GM23338 (cell line): Measurements from ENCODE around the gene MOB2. TPM values are rescaled to one million over a fixed set of nuclear protein-coding genes. Genes with fewer than 3 reads are reported as not detected.

Experiments
- ATAC-seq: fragments of 200-7000 bp; cut with Tn5 transposase; 3 replicates; pipeline ENCODE4 v1.9.1; 2020
- DNase-seq: peaks from one replicate; pipeline ENCODE4 v3.0.0-alpha.2; 2015; ENCODE audit warnings: low spot score
- H2AFZ ChIP-seq: fragments of 200-600 bp; sonication (generic); 2 replicates; pipeline ENCODE4 v1.8.0; 2016; ENCODE audit warnings: antibody characterized with exemption, mild to moderate bottlenecking, moderate library complexity
- H3F3A ChIP-seq: fragments of 200-600 bp; sonication (generic); replicated peaks from 2 replicates; pipeline ENCODE4 v1.8.0; 2017; ENCODE audit warnings: antibody characterized with exemption, mixed run types, low read depth
- H3K27ac ChIP-seq: fragments of 200-600 bp; sonication (generic); 2 replicates; pipeline ENCODE4 v1.6.1; 2016; ENCODE audit warnings: low read depth
- H3K27me3 ChIP-seq: fragments of 200-600 bp; sonication (generic); 2 replicates; pipeline ENCODE4 v1.8.0; 2016; ENCODE audit warnings: mild to moderate bottlenecking, mixed run types, moderate library complexity; ENCODE audit not compliant: insufficient read depth
- H3K36me3 ChIP-seq: fragments of 200-600 bp; sonication (generic); 2 replicates; pipeline ENCODE4 v1.8.0; 2016; ENCODE audit warnings: mild to moderate bottlenecking; ENCODE audit not compliant: insufficient read depth
- H3K4me1 ChIP-seq: fragments of 200-600 bp; sonication (generic); 2 replicates; pipeline ENCODE4 v1.8.0; 2016; ENCODE audit warnings: mild to moderate bottlenecking, moderate library complexity; ENCODE audit not compliant: insufficient read depth
- H3K4me2 ChIP-seq: fragments of 200-600 bp; sonication (generic); 2 replicates; pipeline ENCODE4 v1.7.1; 2017; ENCODE audit warnings: mixed run types
- H3K4me3 ChIP-seq: fragments of 200-600 bp; sonication (generic); 2 replicates; pipeline ENCODE4 v1.6.1; 2016; ENCODE audit warnings: mixed run types
- H3K79me2 ChIP-seq: fragments of 200-600 bp; sonication (generic); replicated peaks from 2 replicates; pipeline ENCODE4 v1.8.0; 2017; ENCODE audit warnings: mild to moderate bottlenecking; ENCODE audit not compliant: insufficient read depth
- H3K9me2 ChIP-seq: fragments of 200-600 bp; sonication (generic); 2 replicates; pipeline ENCODE4 v1.8.0; 2017; ENCODE audit not compliant: insufficient read depth
- H4K20me1 ChIP-seq: fragments of 200-600 bp; sonication (generic); replicated peaks from 2 replicates; pipeline ENCODE4 v1.8.0; 2017; ENCODE audit warnings: mild to moderate bottlenecking; ENCODE audit not compliant: insufficient read depth
- H3K27ac Mint-ChIP-seq: 2 replicates; pipeline ENCODE4 v1.8.0; 2020; ENCODE audit warnings: inconsistent platforms, mild to moderate bottlenecking, moderate library complexity, mixed read lengths
- H3K27me3 Mint-ChIP-seq: 3 replicates; pipeline ENCODE4 v1.8.0; 2022; ENCODE audit warnings: low read depth, mild to moderate bottlenecking, moderate library complexity, mixed read lengths, inconsistent platforms; ENCODE audit not compliant: insufficient read depth, poor library complexity
- H3K36me3 Mint-ChIP-seq: 3 replicates; pipeline ENCODE4 v1.8.0; 2021; ENCODE audit warnings: low read depth, mild to moderate bottlenecking, inconsistent platforms, moderate library complexity, mixed read lengths
- H3K4me1 Mint-ChIP-seq: 3 replicates; pipeline ENCODE4 v1.8.0; 2020; ENCODE audit warnings: mild to moderate bottlenecking, inconsistent platforms, mixed read lengths
- H3K4me3 Mint-ChIP-seq: 3 replicates; pipeline ENCODE4 v1.8.0; 2021; ENCODE audit warnings: moderate library complexity, mild to moderate bottlenecking, inconsistent platforms, mixed read lengths
- H3K9me3 Mint-ChIP-seq: 3 replicates; pipeline ENCODE4 v1.8.0; 2020; ENCODE audit warnings: moderate library complexity, mild to moderate bottlenecking, inconsistent platforms, mixed read lengths
- CREB1 ChIP-seq: fragments of 250-450 bp; sonication (Bioruptor Pico); IDR thresholded peaks from 2 replicates; pipeline ENCODE4 v1.5.0; 2020; ENCODE audit warnings: low read depth, mild to moderate bottlenecking, moderate library complexity
- CTCF ChIP-seq, 2 experiments: fragments of 200-600 bp in 1 of 2; sonication (generic) in 1 of 2; conservative IDR thresholded peaks; 2 replicates each; pipeline versions ENCODE4 v1.5.1 to v1.6.1; 2016 to 2017; ENCODE audit warnings: antibody characterized with exemption in 2 of 2, low read depth in 2 of 2, mild to moderate bottlenecking in 2 of 2, moderate library complexity in 1 of 2
- ETS1 ChIP-seq: IDR thresholded peaks from 2 replicates; pipeline ENCODE4 v1.6.1; 2016; ENCODE audit warnings: antibody characterized with exemption
- EZH2 ChIP-seq: fragments of 200-600 bp; sonication (generic); IDR thresholded peaks from one replicate; pipeline ENCODE4 v1.8.0; 2017; ENCODE audit warnings: antibody characterized with exemption, mild to moderate bottlenecking, low read depth; ENCODE audit not compliant: unreplicated experiment
- EZH2phosphoT487 ChIP-seq: fragments of 200-600 bp; sonication (generic); IDR thresholded peaks from one replicate; pipeline ENCODE4 v1.8.1; 2018; ENCODE audit warnings: antibody characterized with exemption; ENCODE audit not compliant: unreplicated experiment
- JUNB ChIP-seq: IDR thresholded peaks from one replicate; pipeline ENCODE4 v1.6.1; 2016; ENCODE audit warnings: antibody characterized with exemption; ENCODE audit not compliant: unreplicated experiment
- NANOG ChIP-seq: IDR thresholded peaks from 2 replicates; pipeline ENCODE4 v1.6.1; 2016; ENCODE audit warnings: antibody characterized with exemption, borderline replicate concordance
- POLR2AphosphoS5 ChIP-seq: IDR thresholded peaks from 2 replicates; pipeline ENCODE4 v1.6.1; 2016; ENCODE audit warnings: antibody characterized with exemption, low read depth
- REST ChIP-seq: IDR thresholded peaks from one replicate; pipeline ENCODE4 v1.6.1; 2018; ENCODE audit warnings: antibody characterized with exemption; ENCODE audit not compliant: unreplicated experiment
- STAT1 ChIP-seq: IDR thresholded peaks from one replicate; pipeline ENCODE4 v1.6.1; 2016; ENCODE audit warnings: antibody characterized with exemption; ENCODE audit not compliant: unreplicated experiment
- ZNF114 ChIP-seq: fragments of 250-450 bp; sonication (Bioruptor Pico); IDR thresholded peaks from 2 replicates; pipeline ENCODE4 v1.5.0; 2020; ENCODE audit warnings: mild to moderate bottlenecking, moderate library complexity
- ZNF331 ChIP-seq: fragments of 250-450 bp; sonication (Bioruptor Pico); IDR thresholded peaks from 2 replicates; pipeline ENCODE4 v1.5.0; 2020; ENCODE audit warnings: low read depth, mild to moderate bottlenecking, moderate library complexity
- ZNF462 ChIP-seq: fragments of 250-450 bp; sonication (Bioruptor Pico); IDR thresholded peaks from 2 replicates; pipeline ENCODE4 v1.5.0; 2020; ENCODE audit warnings: mild to moderate bottlenecking, moderate library complexity
- polyA plus RNA-seq: library from polyadenylated mRNA; unstranded; fragments of >200 nt; fragmentation: Nextera tagmentation; extraction: Ambion mirVana; gene quantifications from 2 replicates; pipeline ENCODE4 v1.2.1, GENCODE V29; 2016
- total RNA-seq: library from RNA; depleted of rRNA; stranded (reverse); fragments of >200 nt; shearing (Covaris generic); gene quantifications from 2 replicates; pipeline ENCODE4 v1.2.3, GENCODE V29; 2014

Gene MOB2
- total and polyA plus RNA-seq, 2 experiments from 2014 or later, result 10.1 to 19.7 TPM

GRCh38 chr11:1487091-1487850, 692 bp upstream of the MOB2 start:
- H3K4me1 Mint-ChIP-seq, result peaks cover 8% of the 10 kb centered on the region; the same call in 2 of the 3 replicates
- H3F3A ChIP-seq, result no peaks in the 10 kb centered on the region
- no peak overlapping the region for H3K4me2 ChIP-seq
- H3K27ac Mint-ChIP-seq, result no peak overlapping the region
- TF ChIP-seq CREB1 (CRISPR knock-in tag), result no peak
- TF ChIP-seq ZNF462 (CRISPR knock-in tag), result no peak
- no peak for TF ChIP-seq CTCF (conservative IDR thresholded peaks at IDR 0.05; ENCODE audit: low read depth in 2 of 2)
- TF ChIP-seq EZH2phosphoT487, result no peak
- TF ChIP-seq EZH2, result no peak
- no peak for TF ChIP-seq ZNF331 (CRISPR knock-in tag)
- no peak for TF ChIP-seq REST
- no peak for TF ChIP-seq POLR2AphosphoS5
- TF ChIP-seq NANOG, result no peak
- TF ChIP-seq JUNB, result no peak
- TF ChIP-seq ETS1, result no peak
- no peak for TF ChIP-seq STAT1
- no peak for TF ChIP-seq ZNF114 (CRISPR knock-in tag)
- H4K20me1 ChIP-seq, result peaks cover 4% of the 10 kb centered on the region; the same call in 1 of the 2 replicates
- H3K4me3 Mint-ChIP-seq, result no peak overlapping the region
- H3K27me3 ChIP-seq, result no peaks in the 10 kb centered on the region
- no peak for ATAC-seq
- H3K36me3 Mint-ChIP-seq, result no peaks in the 10 kb centered on the region
- no peaks in the 10 kb centered on the region; the same call in 2 of the 3 replicates for H3K9me3 Mint-ChIP-seq
- no peak overlapping the region for H3K4me3 ChIP-seq
- peaks cover 12% of the 10 kb centered on the region for H3K27me3 Mint-ChIP-seq
- H3K4me1 ChIP-seq, result no peaks in the 10 kb centered on the region
- no peak for DNase-seq
- no peak overlapping the region for H3K27ac ChIP-seq
- no peak overlapping the region for H2AFZ ChIP-seq
- peaks cover 13% of the 10 kb centered on the region for H3K79me2 ChIP-seq
- no peaks in the 10 kb centered on the region for H3K9me2 ChIP-seq
- H3K36me3 ChIP-seq, result no peaks in the 10 kb centered on the region
